Measurements from ENCODE around the gene MYO15A. TPM values are rescaled to one million over a fixed set of nuclear protein-coding genes. Genes with fewer than 3 reads are reported as not detected.
"Not testable (repeated sequence)": the region's sequence is repeated elsewhere in the genome, so short reads cannot be mapped to it uniquely, and the experiment has no call there.

The MYO15A gene
- total RNA-seq, 1 experiment from 2014 or later: 3.5 TPM

DNA sequence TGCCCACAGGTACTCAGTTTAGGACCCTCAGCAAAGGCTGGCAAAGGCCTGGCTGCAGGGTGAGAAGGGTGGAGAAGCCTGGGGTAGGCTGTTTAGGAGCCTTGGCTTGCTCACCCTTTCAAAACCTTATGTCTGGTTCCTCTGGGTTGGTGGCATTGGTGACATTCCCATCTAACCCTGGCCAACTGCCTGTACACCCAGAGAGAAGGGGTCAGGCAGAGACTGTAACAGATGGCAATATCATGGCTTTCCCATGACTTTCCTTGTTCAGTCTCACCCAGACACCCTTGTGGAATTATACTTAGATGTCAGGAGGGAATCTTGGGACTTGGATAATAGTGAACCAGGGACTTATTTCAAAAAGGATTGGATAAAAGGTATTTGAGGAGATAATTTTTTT lies 98.4 kb downstream of the MYO15A start:
- Histone ChIP-seq H3K36me3 (ENCODE audit: low read depth) (peaks cover 16% of the 10 kb centered on the region), H3K4me1 (replicated peaks; ENCODE audit: insufficient read depth) (peaks cover 16% of the 10 kb centered on the region), H3K4me3 (no peak overlapping the region), H3F3A (ENCODE audit: insufficient read depth, low read depth) (peaks cover 24% of the 10 kb centered on the region), H3K79me2 (ENCODE audit: low read depth) (peaks cover 20% of the 10 kb centered on the region; the same call in 1 of the 2 replicates), H3K4me2 (no peak overlapping the region), H3K27ac (no peak overlapping the region), H3K9me3 (ENCODE audit: insufficient read depth, low read depth) (no peaks in the 10 kb centered on the region), H4K20me1 (ENCODE audit: insufficient read depth) (peaks cover 41% of the 10 kb centered on the region), H2AFZ (no peak overlapping the region), H3K27me3 (ENCODE audit: insufficient read depth, low read depth) (no peaks in the 10 kb centered on the region), H3K9me2 (ENCODE audit: insufficient read depth) (no peaks in the 10 kb centered on the region)
- ChIA-PET POLR2A (ENCODE audit: unreplicated experiment) (no interaction called here), CTCF (interaction anchor here (0.7 kb wide), 1 partner anchor 14 kb away, joined by 6 read pairs; no protein-coding TSS in a partner anchor)
- intact Hi-C loops (cut with micrococcal nuclease; ENCODE audit: unreplicated experiment): no loop called here
- TF ChIP-seq, protein P1, sequence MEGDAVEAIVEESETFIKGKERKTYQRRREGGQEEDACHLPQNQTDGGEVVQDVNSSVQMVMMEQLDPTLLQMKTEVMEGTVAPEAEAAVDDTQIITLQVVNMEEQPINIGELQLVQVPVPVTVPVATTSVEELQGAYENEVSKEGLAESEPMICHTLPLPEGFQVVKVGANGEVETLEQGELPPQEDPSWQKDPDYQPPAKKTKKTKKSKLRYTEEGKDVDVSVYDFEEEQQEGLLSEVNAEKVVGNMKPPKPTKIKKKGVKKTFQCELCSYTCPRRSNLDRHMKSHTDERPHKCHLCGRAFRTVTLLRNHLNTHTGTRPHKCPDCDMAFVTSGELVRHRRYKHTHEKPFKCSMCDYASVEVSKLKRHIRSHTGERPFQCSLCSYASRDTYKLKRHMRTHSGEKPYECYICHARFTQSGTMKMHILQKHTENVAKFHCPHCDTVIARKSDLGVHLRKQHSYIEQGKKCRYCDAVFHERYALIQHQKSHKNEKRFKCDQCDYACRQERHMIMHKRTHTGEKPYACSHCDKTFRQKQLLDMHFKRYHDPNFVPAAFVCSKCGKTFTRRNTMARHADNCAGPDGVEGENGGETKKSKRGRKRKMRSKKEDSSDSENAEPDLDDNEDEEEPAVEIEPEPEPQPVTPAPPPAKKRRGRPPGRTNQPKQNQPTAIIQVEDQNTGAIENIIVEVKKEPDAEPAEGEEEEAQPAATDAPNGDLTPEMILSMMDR (conservative IDR thresholded peaks at IDR 0.05): no peak
- TF ChIP-seq EZH2 (IDR thresholded peaks at IDR 0.05; ENCODE audit: low read depth): no peak
- BruUV-seq (replicated peaks): no TSS peak
- no peak for DNase-seq

DNA sequence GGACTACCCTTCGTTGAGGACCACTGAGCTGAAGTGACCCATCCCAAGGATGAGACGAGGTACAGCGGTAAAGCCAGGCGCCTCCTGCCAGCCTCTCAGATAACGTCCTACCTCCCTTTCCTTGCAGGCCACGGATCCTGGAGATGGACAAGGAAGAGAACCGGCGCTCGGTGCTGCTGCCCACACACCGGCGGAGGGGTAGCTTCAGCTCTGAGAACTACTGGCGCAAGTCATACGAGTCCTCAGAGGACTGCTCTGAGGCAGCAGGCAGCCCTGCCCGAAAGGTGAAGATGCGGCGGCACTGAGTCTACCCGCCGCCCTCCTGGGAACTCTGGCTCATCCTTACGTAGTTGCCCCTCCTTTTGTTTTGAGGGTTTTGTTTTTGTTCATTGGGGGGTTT lies 99.5 kb downstream of the MYO15A start:
- Histone ChIP-seq H3K36me3 (ENCODE audit: low read depth) (peaks cover 16% of the 10 kb centered on the region), H3K79me2 (ENCODE audit: low read depth) (peaks cover 20% of the 10 kb centered on the region; the same call in 1 of the 2 replicates), H4K20me1 (ENCODE audit: insufficient read depth) (peaks cover 30% of the 10 kb centered on the region), H3K4me1 (replicated peaks; ENCODE audit: insufficient read depth) (peaks cover 6% of the 10 kb centered on the region), H3K9me3 (ENCODE audit: insufficient read depth, low read depth) (no peaks in the 10 kb centered on the region), H3F3A (ENCODE audit: insufficient read depth, low read depth) (peaks cover 13% of the 10 kb centered on the region), H2AFZ (no peak overlapping the region), H3K4me3 (no peak overlapping the region), H3K27ac (no peak overlapping the region), H3K9me2 (ENCODE audit: insufficient read depth) (no peaks in the 10 kb centered on the region), H3K27me3 (ENCODE audit: insufficient read depth, low read depth) (no peaks in the 10 kb centered on the region), H3K4me2 (no peak overlapping the region)
- no peak for TF ChIP-seq EZH2 (IDR thresholded peaks at IDR 0.05; ENCODE audit: low read depth)
- TF ChIP-seq, protein P1 (conservative IDR thresholded peaks at IDR 0.05): no peak
- ChIA-PET CTCF (no interaction called here), POLR2A (ENCODE audit: unreplicated experiment) (no interaction called here)
- BruUV-seq (replicated peaks): no TSS peak
- DNase-seq: no peak
- intact Hi-C loops (cut with micrococcal nuclease; ENCODE audit: unreplicated experiment): no loop called here

DNA sequence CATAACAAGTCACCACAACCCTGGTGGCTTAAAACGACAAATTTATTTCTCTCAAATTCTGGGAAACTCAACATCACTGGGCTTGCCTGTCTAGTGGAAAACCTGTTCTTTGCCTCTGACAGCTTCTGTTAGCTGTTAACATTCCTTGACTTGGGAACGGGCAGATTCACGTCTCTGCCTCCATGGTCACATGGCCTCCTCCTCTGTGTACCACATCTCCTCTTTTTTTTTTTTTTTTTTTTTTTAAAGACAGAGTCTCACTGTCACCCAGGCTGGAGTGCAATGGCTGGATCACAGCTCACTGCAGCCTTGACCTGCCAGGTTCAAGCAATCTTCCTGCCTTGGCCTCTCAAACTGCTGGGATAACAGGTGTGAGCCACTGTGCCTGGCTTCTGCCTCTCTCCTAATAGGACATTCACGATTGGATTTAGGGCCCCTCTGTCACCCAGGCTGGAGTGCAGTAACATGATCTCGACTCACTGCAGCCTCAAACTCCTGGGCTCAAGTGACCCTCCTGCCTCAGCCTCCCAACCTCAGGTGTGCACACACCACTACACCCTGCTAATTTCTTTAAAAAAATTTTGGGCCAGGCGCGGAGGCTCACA lies 105.2 kb downstream of the MYO15A start:
- no peak for DNase-seq
- H3K4me3 ChIP-seq: no peak overlapping the region
- H3K36me3 ChIP-seq (ENCODE audit: low read depth): no peaks in the 10 kb centered on the region
- H2AFZ ChIP-seq: no peak overlapping the region
- no peaks in the 10 kb centered on the region for H3K9me3 ChIP-seq (ENCODE audit: insufficient read depth, low read depth)
- H3K4me2 ChIP-seq: no peak overlapping the region
- peaks cover 16% of the 10 kb centered on the region for H3F3A ChIP-seq (ENCODE audit: insufficient read depth, low read depth)
- no peaks in the 10 kb centered on the region for H3K79me2 ChIP-seq (ENCODE audit: low read depth)
- intact Hi-C loops (cut with micrococcal nuclease; ENCODE audit: unreplicated experiment): no loop called here
- CTCF ChIA-PET: interaction anchor here (0.6 kb wide), 3 partner anchors 12 to 75 kb away, joined by 3 to 18 read pairs (median 4); no protein-coding TSS in a partner anchor
- H3K27ac ChIP-seq: no peak overlapping the region
- no peaks in the 10 kb centered on the region for H3K27me3 ChIP-seq (ENCODE audit: insufficient read depth, low read depth)
- POLR2A ChIA-PET (ENCODE audit: unreplicated experiment): no interaction called here
- BruUV-seq (replicated peaks): no TSS peak
- peaks cover 2% of the 10 kb centered on the region; the same call in 1 of the 2 replicates for H3K4me1 ChIP-seq (replicated peaks; ENCODE audit: insufficient read depth)
- TF ChIP-seq, protein P1 (conservative IDR thresholded peaks at IDR 0.05): no peak
- no peak for TF ChIP-seq EZH2 (IDR thresholded peaks at IDR 0.05; ENCODE audit: low read depth)
- H4K20me1 ChIP-seq (ENCODE audit: insufficient read depth): no peaks in the 10 kb centered on the region; the same call in 1 of the 2 replicates
- no peaks in the 10 kb centered on the region for H3K9me2 ChIP-seq (ENCODE audit: insufficient read depth)

DNA sequence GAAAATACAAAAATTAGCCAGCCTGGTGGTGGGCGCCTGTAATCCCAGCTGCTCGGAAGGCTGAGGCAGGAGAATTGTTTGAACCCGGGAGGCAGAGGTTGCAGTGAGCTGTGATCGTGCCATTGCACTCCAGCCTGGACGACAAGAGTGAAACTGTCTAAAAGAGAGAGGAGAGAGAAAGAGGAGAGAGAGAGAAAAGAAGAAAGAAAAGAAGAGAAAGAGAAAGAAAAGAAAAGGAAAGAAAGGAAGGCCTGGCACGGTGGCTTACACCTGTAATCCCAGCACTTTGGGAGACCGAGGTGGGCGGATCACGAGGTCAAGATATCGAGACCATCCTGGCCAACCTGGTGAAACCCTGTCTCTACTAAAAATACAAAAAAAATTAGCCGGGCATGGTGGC lies 108.3 kb downstream of the MYO15A start:
- H3K4me2 ChIP-seq; H3K79me2 ChIP-seq (ENCODE audit: low read depth); H3K36me3 ChIP-seq (ENCODE audit: low read depth); H3K4me3 ChIP-seq; DNase-seq; H3K9me2 ChIP-seq (ENCODE audit: insufficient read depth); H3K27me3 ChIP-seq (ENCODE audit: insufficient read depth, low read depth); POLR2A ChIA-PET (ENCODE audit: unreplicated experiment); H3K9me3 ChIP-seq (ENCODE audit: insufficient read depth, low read depth); CTCF ChIA-PET; H2AFZ ChIP-seq; H3K27ac ChIP-seq; intact Hi-C loops (cut with micrococcal nuclease; ENCODE audit: unreplicated experiment); H4K20me1 ChIP-seq (ENCODE audit: insufficient read depth); BruUV-seq (replicated peaks): not testable (repeated sequence)
- peaks cover 19% of the 10 kb centered on the region for H3F3A ChIP-seq (ENCODE audit: insufficient read depth, low read depth)
- peaks cover 22% of the 10 kb centered on the region for H3K4me1 ChIP-seq (replicated peaks; ENCODE audit: insufficient read depth)

Data from PC-9 (cell line).